IMR-90 (cell line): ENCODE results near the gene PPFIA2. TPM values are rescaled to one million over a fixed set of nuclear protein-coding genes. Genes with fewer than 3 reads are reported as not detected.

Experiments
- ATAC-seq: fragments of 200-7000 bp; cut with Tn5 transposase; 2 replicates; pipeline ENCODE4 v1.9.1; 2020; ENCODE audit warnings: low read depth, mild to moderate bottlenecking, moderate library complexity
- BruUV-seq: library from RNA; stranded (reverse); fragments of 400-500 nt; replicated peaks from 2 replicates; lab custom pipeline; 2021; lab: Mats Ljungman, UMichigan
- CTCF ChIA-PET: fragments of 300-600 bp; formaldehyde crosslinking; extraction: SDS; loops from one replicate; lab custom pipeline; 2021; ENCODE audit warnings: antibody characterized with exemption; lab: Yijun Ruan, JAX
- POLR2A ChIA-PET: fragments of 300-600 bp; sonication (Branson Sonifier 250); formaldehyde crosslinking; loops from one replicate; lab custom pipeline; 2022; ENCODE audit warnings: antibody characterized with exemption; ENCODE audit not compliant: unreplicated experiment; lab: Charles Lee
- DNase-seq: peaks from one replicate; pipeline ENCODE4 v3.0.0; 2013
- H2AFZ ChIP-seq: replicated peaks from 2 replicates; pipeline ENCODE3; 2013; ENCODE audit warnings: low read length, mild to moderate bottlenecking; ENCODE audit not compliant: poor library complexity
- H2AK5ac ChIP-seq: 2 replicates; pipeline ENCODE4 v1.6.1; 2013; ENCODE audit warnings: low read depth, low read length, inconsistent platforms
- H2AK9ac ChIP-seq: replicated peaks from 2 replicates; pipeline ENCODE3; 2013; ENCODE audit warnings: mild to moderate bottlenecking, low read depth, low read length, moderate library complexity; ENCODE audit not compliant: poor library complexity
- H2BK120ac ChIP-seq: 2 replicates; pipeline ENCODE4 v1.6.1; 2013; ENCODE audit warnings: low read depth, low read length, inconsistent platforms
- H2BK15ac ChIP-seq: 3 replicates; pipeline ENCODE4 v1.6.1; 2013; ENCODE audit warnings: low read depth, low read length, inconsistent platforms
- H2BK20ac ChIP-seq: 2 replicates; pipeline ENCODE4 v1.6.1; 2013; ENCODE audit warnings: low read depth, mild to moderate bottlenecking, inconsistent platforms, low read length, moderate library complexity
- H2BK5ac ChIP-seq: 2 replicates; pipeline ENCODE4 v1.6.1; 2013; ENCODE audit warnings: mild to moderate bottlenecking, low read depth, low read length, inconsistent platforms; ENCODE audit not compliant: poor library complexity, severe bottlenecking
- H3K14ac ChIP-seq: replicated peaks from 2 replicates; pipeline ENCODE4 v1.6.1; 2013; ENCODE audit warnings: low read depth, low read length, inconsistent platforms
- H3K18ac ChIP-seq: 2 replicates; pipeline ENCODE4 v1.6.1; 2013; ENCODE audit warnings: low read depth, low read length, control low read depth
- H3K23ac ChIP-seq: 2 replicates; pipeline ENCODE4 v1.6.1; 2013; ENCODE audit warnings: low read depth, low read length, inconsistent platforms
- H3K27ac ChIP-seq: 2 replicates; pipeline ENCODE4 v1.5.1; 2013; ENCODE audit warnings: mild to moderate bottlenecking, control low read depth, low read length; ENCODE audit not compliant: insufficient read depth
- H3K27me3 ChIP-seq: 2 replicates; pipeline ENCODE4 v1.6.1; 2013; ENCODE audit warnings: low read length; ENCODE audit not compliant: control insufficient read depth, insufficient read depth
- H3K36me3 ChIP-seq: 2 replicates; pipeline ENCODE4 v1.6.1; 2013; ENCODE audit warnings: low read length, mixed read lengths; ENCODE audit not compliant: control insufficient read depth, insufficient read depth
- H3K4ac ChIP-seq: 2 replicates; pipeline ENCODE4 v1.6.1; 2013; ENCODE audit warnings: low read depth, low read length, inconsistent platforms
- H3K4me1 ChIP-seq: 2 replicates; pipeline ENCODE4 v1.6.1; 2013; ENCODE audit warnings: low read length, mixed read lengths; ENCODE audit not compliant: control insufficient read depth, insufficient read depth
- H3K4me2 ChIP-seq: 2 replicates; pipeline ENCODE4 v1.6.1; 2013; ENCODE audit warnings: low read depth, mild to moderate bottlenecking, control low read depth, low read length, moderate library complexity
- H3K4me3 ChIP-seq: 2 replicates; pipeline ENCODE4 v1.5.1; 2013; ENCODE audit warnings: low read depth, mild to moderate bottlenecking, control low read depth, low read length, moderate library complexity; ENCODE audit not compliant: insufficient read depth
- H3K56ac ChIP-seq: 2 replicates; pipeline ENCODE4 v1.6.1; 2013; ENCODE audit warnings: low read length, inconsistent platforms; ENCODE audit not compliant: insufficient read depth; ENCODE audit errors: extremely low read depth
- H3K79me1 ChIP-seq, 2 experiments: 2 replicates each; pipeline ENCODE4 v1.6.1; 2013; ENCODE audit warnings: low read length in 2 of 2, inconsistent platforms in 1 of 2, low read depth in 1 of 2
- H3K9ac ChIP-seq: 2 replicates; pipeline ENCODE4 v1.6.1; 2013; ENCODE audit warnings: low read depth, low read length, control low read depth
- H3K9me1 ChIP-seq: 2 replicates; pipeline ENCODE4 v1.6.1; 2013; ENCODE audit warnings: low read length, inconsistent platforms; ENCODE audit not compliant: insufficient read depth
- H3K9me3 ChIP-seq: 2 replicates; pipeline ENCODE4 v1.6.1; 2013; ENCODE audit warnings: low read length; ENCODE audit not compliant: control insufficient read depth, insufficient read depth
- H4K20me1 ChIP-seq: 2 replicates; pipeline ENCODE4 v1.6.1; 2013; ENCODE audit warnings: low read length, inconsistent platforms; ENCODE audit not compliant: insufficient read depth
- H4K5ac ChIP-seq: 2 replicates; pipeline ENCODE4 v1.6.1; 2013; ENCODE audit warnings: mild to moderate bottlenecking, low read depth, low read length, control low read depth
- H4K8ac ChIP-seq, 2 experiments: 2 replicates each; pipeline ENCODE4 v1.6.1; 2013; ENCODE audit warnings: low read depth in 2 of 2, low read length in 2 of 2, control low read depth in 1 of 2, inconsistent platforms in 1 of 2
- H4K91ac ChIP-seq: 2 replicates; pipeline ENCODE4 v1.6.1; 2013; ENCODE audit warnings: low read depth, low read length, inconsistent platforms; ENCODE audit not compliant: insufficient read depth
- BHLHE40 ChIP-seq: fragments of 150-350 bp; IDR thresholded peaks from 2 replicates; pipeline ENCODE4 v1.6.1; 2016; ENCODE audit warnings: mild to moderate bottlenecking, low read depth, low read length
- CEBPB ChIP-seq: IDR thresholded peaks from 2 replicates; pipeline ENCODE4 v1.6.1; 2012; ENCODE audit warnings: low read depth, low read length, improper control_type of control experiment
- CHD1 ChIP-seq: IDR thresholded peaks from 2 replicates; pipeline ENCODE4 v1.6.1; 2012; ENCODE audit warnings: low read depth, low read length, improper control_type of control experiment
- CTCF ChIP-seq: conservative IDR thresholded peaks from 2 replicates; pipeline ENCODE4 v1.5.1; 2012; ENCODE audit warnings: mild to moderate bottlenecking, low read depth, low read length, improper control_type of control experiment
- ELK1 ChIP-seq: fragments of 150-350 bp; IDR thresholded peaks from 2 replicates; pipeline ENCODE4 v1.6.1; 2016; ENCODE audit warnings: low read depth, mild to moderate bottlenecking, low read length, moderate library complexity, borderline replicate concordance
- FOS ChIP-seq: fragments of 150-350 bp; IDR thresholded peaks from 2 replicates; pipeline ENCODE4 v1.6.1; 2016; ENCODE audit warnings: low read depth, low read length
- MAFK ChIP-seq: IDR thresholded peaks from 2 replicates; pipeline ENCODE4 v1.6.1; 2012; ENCODE audit warnings: low read depth, low read length, improper control_type of control experiment
- MAZ ChIP-seq: IDR thresholded peaks from 2 replicates; pipeline ENCODE4 v1.6.1; 2012; ENCODE audit warnings: low read depth, mild to moderate bottlenecking, low read length, improper control_type of control experiment, moderate library complexity, borderline replicate concordance
- MXI1 ChIP-seq: IDR thresholded peaks from 2 replicates; pipeline ENCODE4 v1.6.1; 2012; ENCODE audit warnings: low read depth, mild to moderate bottlenecking, low read length, moderate library complexity, borderline replicate concordance
- NFE2L2 ChIP-seq: fragments of 150-350 bp; IDR thresholded peaks from 2 replicates; pipeline ENCODE4 v1.6.1; 2016; ENCODE audit warnings: low read depth, mild to moderate bottlenecking, low read length
- POLR2A ChIP-seq: IDR thresholded peaks from 2 replicates; pipeline ENCODE4 v1.6.1; 2012; ENCODE audit warnings: mild to moderate bottlenecking, low read depth, low read length
- RAD21 ChIP-seq: IDR thresholded peaks from 2 replicates; pipeline ENCODE4 v1.6.1; 2012; ENCODE audit warnings: low read length, improper control_type of control experiment
- RCOR1 ChIP-seq: IDR thresholded peaks from 2 replicates; pipeline ENCODE4 v1.6.1; 2012; ENCODE audit warnings: mild to moderate bottlenecking, low read length, improper control_type of control experiment; ENCODE audit not compliant: insufficient replicate concordance
- RFX5 ChIP-seq: IDR thresholded peaks from 2 replicates; pipeline ENCODE4 v1.8.0; 2012; ENCODE audit warnings: low read depth, mild to moderate bottlenecking, low read length, moderate library complexity
- SMC3 ChIP-seq: fragments of 150-350 bp; IDR thresholded peaks from 2 replicates; pipeline ENCODE4 v1.6.1; 2016; ENCODE audit warnings: low read depth, mild to moderate bottlenecking, antibody characterized with exemption, low read length, moderate library complexity
- USF2 ChIP-seq: fragments of 150-350 bp; IDR thresholded peaks from 2 replicates; pipeline ENCODE4 v1.6.1; 2017; ENCODE audit warnings: mild to moderate bottlenecking, antibody characterized with exemption, low read length, low read depth
- WGBS, 2 experiments: methylation state at CpG; one replicate each; pipeline versions ENCODE4 v1.1.5 to v1.1.7; 2013; ENCODE audit warnings: missing lambda C conversion rate in 2 of 2; ENCODE audit not compliant: insufficient read length in 1 of 2; ENCODE audit errors: extremely low coverage in 2 of 2; 5-methylcytosine and 5-hydroxymethylcytosine counted together
- dilution Hi-C: fragments of 300-500 bp; cut with HindIII; formaldehyde crosslinking; loops from one replicate; pipeline ENCODE4 v1.14.3; 2018; ENCODE audit warnings: low sequenced_read_pairs; ENCODE audit not compliant: unreplicated experiment
- in situ Hi-C: fragments of 300-500 bp; cut with MboI; formaldehyde crosslinking; loops from 3 replicates; pipeline ENCODE4 v1.14.3; 2019; ENCODE audit warnings: low sequenced_read_pairs, inconsistent platforms, mixed read lengths
- intact Hi-C: fragments of 100-400 bp; cut with micrococcal nuclease; formaldehyde crosslinking; loops from 2 replicates; pipeline ENCODE4 v1.10.0; 2022
- polyA plus RNA-seq, 3 experiments: library from polyadenylated mRNA; depleted of rRNA; stranded (reverse); fragments of >200 nt; gene quantifications; 2 replicates each; pipeline ENCODE4 v1.2.3, GENCODE V29; 2012; ENCODE audit warnings: low replicate concordance in 1 of 3
- total RNA-seq: library from RNA; depleted of rRNA; stranded (reverse); fragments of >200 nt; gene quantifications from 2 replicates; pipeline ENCODE4 v1.2.3, GENCODE V29; 2012

PPFIA2 gene
- total and polyA plus RNA-seq, 2 of the 4 experiments (the other 2 are of a cell fraction) = 0.29 to 1.3 TPM

GRCh38 chr12:81375969-81376368 lies 383.2 kb downstream of the PPFIA2 start:
- Histone ChIP-seq H2AFZ (no peak overlapping the region), H3K27ac (no peak overlapping the region), H3K18ac (no peak overlapping the region), H2BK5ac (no peak overlapping the region), H3K36me3 (no peaks in the 10 kb centered on the region), H3K56ac (no peak overlapping the region), H3K4me1 (no peaks in the 10 kb centered on the region), H3K14ac (no peak overlapping the region), H3K9me1 (no peaks in the 10 kb centered on the region), H3K4ac (no peak overlapping the region), H3K79me1 (no peaks in the 10 kb centered on the region), H4K20me1 (no peaks in the 10 kb centered on the region), H3K9me3 (no peaks in the 10 kb centered on the region), H3K23ac (no peak overlapping the region), H2BK15ac (no peak overlapping the region), H3K4me2 (no peak overlapping the region), H4K5ac (no peak overlapping the region), H3K27me3 (no peaks in the 10 kb centered on the region), H2AK9ac (no peak overlapping the region), H2BK120ac (no peak overlapping the region), H3K4me3 (no peak overlapping the region), H3K9ac (no peak overlapping the region), H2BK20ac (no peak overlapping the region), H4K8ac (no peak overlapping the region), H4K91ac (no peak overlapping the region), H2AK5ac (no peak overlapping the region)
- ATAC-seq = no peak
- dilution Hi-C loops (no loop called here), in situ Hi-C loops (no loop called here), intact Hi-C loops (no loop called here)
- ChIA-PET POLR2A (no interaction called here), CTCF (no interaction called here)
- no TSS peak for BruUV-seq
- DNase-seq = no peak
- TF ChIP-seq CHD1 (no peak), SMC3 (no peak), MXI1 (no peak), RCOR1 (no peak), ELK1 (no peak), MAFK (no peak), RFX5 (no peak), FOS (no peak), NFE2L2 (no peak), RAD21 (no peak), POLR2A (no peak), BHLHE40 (no peak), USF2 (no peak), MAZ (no peak), CTCF (no peak), CEBPB (no peak)
- no CpG with 5 or more reads among the region's 3 CpGs for whole genome bisulfite sequencing, 2 experiments
